ENCODE data around the gene ZNF629. TPM values are rescaled to one million over a fixed set of nuclear protein-coding genes. Genes with fewer than 3 reads are reported as not detected.

The ZNF629 gene
- total and polyA plus RNA-seq, 2 experiments from 2014 or later = 4.1 to 20.3 TPM

DNA sequence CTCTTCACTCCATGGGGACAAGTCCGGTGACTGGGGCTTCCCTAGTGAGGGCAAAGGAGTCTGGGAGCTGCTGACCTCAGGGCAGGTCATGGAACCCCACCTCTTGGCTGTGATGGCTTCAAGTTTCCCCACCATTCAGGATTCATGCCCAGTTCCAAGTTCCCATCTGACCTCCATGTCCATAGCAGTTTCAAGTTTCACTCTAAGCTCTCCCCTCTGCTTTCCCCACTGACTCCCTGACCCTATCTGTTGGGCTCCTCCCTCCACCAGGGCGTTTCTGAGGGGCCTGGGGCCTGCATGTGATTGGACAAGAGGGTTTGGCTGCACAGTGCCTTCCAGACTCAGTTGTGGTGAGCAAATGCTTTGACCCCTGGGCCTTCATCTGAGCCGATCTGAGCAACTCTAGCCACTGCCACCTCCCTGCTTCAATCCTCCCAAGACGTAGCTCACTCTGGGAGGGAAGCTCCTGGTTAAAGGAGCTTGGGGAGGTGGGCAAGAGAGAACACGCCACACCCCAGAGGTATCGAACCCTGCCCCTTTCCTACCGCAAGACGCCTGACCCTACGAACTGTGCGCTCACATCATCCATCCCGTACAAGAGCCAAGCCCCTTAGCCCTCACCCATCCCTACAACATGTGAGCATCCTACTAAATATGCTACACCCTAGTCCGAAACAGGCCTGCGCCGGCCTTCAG is 8.3 kb downstream of the ZNF629 start:
- Mint-ChIP-seq H3K9me3 (no peaks in the 10 kb centered on the region), H3K36me3 (ENCODE audit: low read depth) (peaks cover 40% of the 10 kb centered on the region), H3K4me3 (peak overlapping the region; percentile 38; the same call in 2 of the 3 replicates), H3K4me1 (peaks cover 23% of the 10 kb centered on the region), H3K27me3 (ENCODE audit: insufficient read depth, low read depth, poor library complexity) (peaks cover 35% of the 10 kb centered on the region), H3K27ac (peak overlapping the region; percentile 88)
- Histone ChIP-seq H3K4me2 (no peak overlapping the region), H3K4me1 (ENCODE audit: insufficient read depth) (no peaks in the 10 kb centered on the region; the same call in 1 of the 2 replicates), H3K9me2 (ENCODE audit: insufficient read depth) (no peaks in the 10 kb centered on the region), H3K79me2 (replicated peaks; ENCODE audit: insufficient read depth) (no peaks in the 10 kb centered on the region), H4K20me1 (replicated peaks; ENCODE audit: insufficient read depth) (peaks cover 5% of the 10 kb centered on the region), H3K27ac (ENCODE audit: low read depth) (no peak overlapping the region), H3F3A (replicated peaks; ENCODE audit: low read depth) (peaks cover 23% of the 10 kb centered on the region), H3K4me3 (no peak overlapping the region), H2AFZ (no peak overlapping the region), H3K27me3 (ENCODE audit: insufficient read depth) (no peaks in the 10 kb centered on the region), H3K36me3 (ENCODE audit: insufficient read depth) (peaks cover 4% of the 10 kb centered on the region)
- peak; percentile 37 for ATAC-seq
- peak; percentile 71 for DNase-seq (ENCODE audit: low spot score)
- TF ChIP-seq NANOG (IDR thresholded peaks at IDR 0.05; ENCODE audit: borderline replicate concordance) (no peak), CTCF (conservative IDR thresholded peaks at IDR 0.05; ENCODE audit: low read depth in 2 of 2) (no peak), REST (IDR thresholded peaks at IDR 0.05; ENCODE audit: unreplicated experiment) (no peak), EZH2 (IDR thresholded peaks at IDR 0.05; ENCODE audit: low read depth, unreplicated experiment) (no peak), JUNB (IDR thresholded peaks at IDR 0.05; ENCODE audit: unreplicated experiment) (no peak), STAT1 (IDR thresholded peaks at IDR 0.05; ENCODE audit: unreplicated experiment) (no peak), POLR2AphosphoS5 (IDR thresholded peaks at IDR 0.05; ENCODE audit: low read depth) (no peak; the same call in 1 of the 2 replicates), ZNF114 (CRISPR knock-in tag; IDR thresholded peaks at IDR 0.05) (no peak), ZNF462 (CRISPR knock-in tag; IDR thresholded peaks at IDR 0.05) (no peak), CREB1 (CRISPR knock-in tag; IDR thresholded peaks at IDR 0.05; ENCODE audit: low read depth) (no peak), EZH2phosphoT487 (IDR thresholded peaks at IDR 0.05; ENCODE audit: unreplicated experiment) (no peak), ZNF331 (CRISPR knock-in tag; IDR thresholded peaks at IDR 0.05; ENCODE audit: low read depth) (no peak)
- TF ChIP-seq, protein P1, sequence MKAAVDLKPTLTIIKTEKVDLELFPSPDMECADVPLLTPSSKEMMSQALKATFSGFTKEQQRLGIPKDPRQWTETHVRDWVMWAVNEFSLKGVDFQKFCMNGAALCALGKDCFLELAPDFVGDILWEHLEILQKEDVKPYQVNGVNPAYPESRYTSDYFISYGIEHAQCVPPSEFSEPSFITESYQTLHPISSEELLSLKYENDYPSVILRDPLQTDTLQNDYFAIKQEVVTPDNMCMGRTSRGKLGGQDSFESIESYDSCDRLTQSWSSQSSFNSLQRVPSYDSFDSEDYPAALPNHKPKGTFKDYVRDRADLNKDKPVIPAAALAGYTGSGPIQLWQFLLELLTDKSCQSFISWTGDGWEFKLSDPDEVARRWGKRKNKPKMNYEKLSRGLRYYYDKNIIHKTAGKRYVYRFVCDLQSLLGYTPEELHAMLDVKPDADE (IDR thresholded peaks at IDR 0.05) = no peak
